Measurements from ENCODE around the gene HSPA1A. TPM values are rescaled to one million over a fixed set of nuclear protein-coding genes. Genes with fewer than 3 reads are reported as not detected.

HSPA1A gene
- total and polyA plus RNA-seq, 9 of the 15 experiments (the other 6 are each of a cell fraction or from before 2014, with no cell fraction given), result 2.2 to 273 (median 107) TPM

DNA sequence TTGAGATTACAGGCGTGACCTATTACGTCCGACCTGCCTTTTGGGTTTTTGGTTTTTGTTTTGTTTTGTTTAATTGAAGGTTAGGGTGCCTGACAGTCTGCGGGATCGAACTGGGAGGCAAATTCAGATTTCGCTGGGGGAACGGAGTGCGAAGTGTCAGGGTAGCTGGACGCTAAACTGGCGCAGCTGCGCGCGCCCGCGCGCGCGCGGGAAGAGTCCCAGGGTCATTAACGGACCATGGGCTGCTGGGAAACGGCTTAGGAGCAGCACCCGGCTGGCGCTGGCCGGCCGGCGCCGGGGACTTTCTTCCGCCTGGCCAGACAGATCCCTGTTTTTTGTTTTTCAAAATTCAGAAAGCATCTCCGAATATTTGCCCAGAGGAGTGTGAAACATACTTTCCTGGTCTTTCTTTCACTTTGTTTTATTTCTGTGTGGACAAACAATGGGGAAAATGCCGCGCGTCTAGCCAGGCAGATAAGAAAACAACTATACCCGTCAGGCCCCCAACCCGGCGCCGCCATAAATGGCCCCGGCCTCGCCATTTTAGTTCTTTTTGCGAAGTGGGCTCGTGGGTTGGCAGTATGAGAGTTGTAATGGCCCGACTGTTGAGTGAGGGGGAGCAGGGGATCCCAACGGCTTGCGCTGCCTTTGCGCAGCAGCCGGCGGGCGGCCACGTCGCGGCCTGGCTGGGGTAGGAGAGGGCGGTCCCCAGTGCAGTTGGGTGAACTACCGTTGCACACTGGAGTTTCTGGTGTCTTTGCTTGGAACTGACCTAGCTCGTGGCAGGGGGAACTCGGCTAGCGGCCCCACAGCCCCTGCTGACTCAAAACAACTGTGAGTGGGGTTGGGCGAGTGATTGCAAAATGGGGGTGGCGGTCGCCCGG, 19.3 kb downstream of the HSPA1A start (continued):
- TF ChIP-seq, protein P1, sequence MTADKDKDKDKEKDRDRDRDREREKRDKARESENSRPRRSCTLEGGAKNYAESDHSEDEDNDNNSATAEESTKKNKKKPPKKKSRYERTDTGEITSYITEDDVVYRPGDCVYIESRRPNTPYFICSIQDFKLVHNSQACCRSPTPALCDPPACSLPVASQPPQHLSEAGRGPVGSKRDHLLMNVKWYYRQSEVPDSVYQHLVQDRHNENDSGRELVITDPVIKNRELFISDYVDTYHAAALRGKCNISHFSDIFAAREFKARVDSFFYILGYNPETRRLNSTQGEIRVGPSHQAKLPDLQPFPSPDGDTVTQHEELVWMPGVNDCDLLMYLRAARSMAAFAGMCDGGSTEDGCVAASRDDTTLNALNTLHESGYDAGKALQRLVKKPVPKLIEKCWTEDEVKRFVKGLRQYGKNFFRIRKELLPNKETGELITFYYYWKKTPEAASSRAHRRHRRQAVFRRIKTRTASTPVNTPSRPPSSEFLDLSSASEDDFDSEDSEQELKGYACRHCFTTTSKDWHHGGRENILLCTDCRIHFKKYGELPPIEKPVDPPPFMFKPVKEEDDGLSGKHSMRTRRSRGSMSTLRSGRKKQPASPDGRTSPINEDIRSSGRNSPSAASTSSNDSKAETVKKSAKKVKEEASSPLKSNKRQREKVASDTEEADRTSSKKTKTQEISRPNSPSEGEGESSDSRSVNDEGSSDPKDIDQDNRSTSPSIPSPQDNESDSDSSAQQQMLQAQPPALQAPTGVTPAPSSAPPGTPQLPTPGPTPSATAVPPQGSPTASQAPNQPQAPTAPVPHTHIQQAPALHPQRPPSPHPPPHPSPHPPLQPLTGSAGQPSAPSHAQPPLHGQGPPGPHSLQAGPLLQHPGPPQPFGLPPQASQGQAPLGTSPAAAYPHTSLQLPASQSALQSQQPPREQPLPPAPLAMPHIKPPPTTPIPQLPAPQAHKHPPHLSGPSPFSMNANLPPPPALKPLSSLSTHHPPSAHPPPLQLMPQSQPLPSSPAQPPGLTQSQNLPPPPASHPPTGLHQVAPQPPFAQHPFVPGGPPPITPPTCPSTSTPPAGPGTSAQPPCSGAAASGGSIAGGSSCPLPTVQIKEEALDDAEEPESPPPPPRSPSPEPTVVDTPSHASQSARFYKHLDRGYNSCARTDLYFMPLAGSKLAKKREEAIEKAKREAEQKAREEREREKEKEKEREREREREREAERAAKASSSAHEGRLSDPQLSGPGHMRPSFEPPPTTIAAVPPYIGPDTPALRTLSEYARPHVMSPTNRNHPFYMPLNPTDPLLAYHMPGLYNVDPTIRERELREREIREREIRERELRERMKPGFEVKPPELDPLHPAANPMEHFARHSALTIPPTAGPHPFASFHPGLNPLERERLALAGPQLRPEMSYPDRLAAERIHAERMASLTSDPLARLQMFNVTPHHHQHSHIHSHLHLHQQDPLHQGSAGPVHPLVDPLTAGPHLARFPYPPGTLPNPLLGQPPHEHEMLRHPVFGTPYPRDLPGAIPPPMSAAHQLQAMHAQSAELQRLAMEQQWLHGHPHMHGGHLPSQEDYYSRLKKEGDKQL (CRISPR knock-in tag; IDR thresholded peaks at IDR 0.05; ENCODE audit: borderline replicate concordance), result peak; percentile 47; the same call in 1 of the 2 replicates
- TF ChIP-seq, protein P2, sequence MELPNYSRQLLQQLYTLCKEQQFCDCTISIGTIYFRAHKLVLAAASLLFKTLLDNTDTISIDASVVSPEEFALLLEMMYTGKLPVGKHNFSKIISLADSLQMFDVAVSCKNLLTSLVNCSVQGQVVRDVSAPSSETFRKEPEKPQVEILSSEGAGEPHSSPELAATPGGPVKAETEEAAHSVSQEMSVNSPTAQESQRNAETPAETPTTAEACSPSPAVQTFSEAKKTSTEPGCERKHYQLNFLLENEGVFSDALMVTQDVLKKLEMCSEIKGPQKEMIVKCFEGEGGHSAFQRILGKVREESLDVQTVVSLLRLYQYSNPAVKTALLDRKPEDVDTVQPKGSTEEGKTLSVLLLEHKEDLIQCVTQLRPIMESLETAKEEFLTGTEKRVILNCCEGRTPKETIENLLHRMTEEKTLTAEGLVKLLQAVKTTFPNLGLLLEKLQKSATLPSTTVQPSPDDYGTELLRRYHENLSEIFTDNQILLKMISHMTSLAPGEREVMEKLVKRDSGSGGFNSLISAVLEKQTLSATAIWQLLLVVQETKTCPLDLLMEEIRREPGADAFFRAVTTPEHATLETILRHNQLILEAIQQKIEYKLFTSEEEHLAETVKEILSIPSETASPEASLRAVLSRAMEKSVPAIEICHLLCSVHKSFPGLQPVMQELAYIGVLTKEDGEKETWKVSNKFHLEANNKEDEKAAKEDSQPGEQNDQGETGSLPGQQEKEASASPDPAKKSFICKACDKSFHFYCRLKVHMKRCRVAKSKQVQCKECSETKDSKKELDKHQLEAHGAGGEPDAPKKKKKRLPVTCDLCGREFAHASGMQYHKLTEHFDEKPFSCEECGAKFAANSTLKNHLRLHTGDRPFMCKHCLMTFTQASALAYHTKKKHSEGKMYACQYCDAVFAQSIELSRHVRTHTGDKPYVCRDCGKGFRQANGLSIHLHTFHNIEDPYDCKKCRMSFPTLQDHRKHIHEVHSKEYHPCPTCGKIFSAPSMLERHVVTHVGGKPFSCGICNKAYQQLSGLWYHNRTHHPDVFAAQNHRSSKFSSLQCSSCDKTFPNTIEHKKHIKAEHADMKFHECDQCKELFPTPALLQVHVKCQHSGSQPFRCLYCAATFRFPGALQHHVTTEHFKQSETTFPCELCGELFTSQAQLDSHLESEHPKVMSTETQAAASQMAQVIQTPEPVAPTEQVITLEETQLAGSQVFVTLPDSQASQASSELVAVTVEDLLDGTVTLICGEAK (IDR thresholded peaks at IDR 0.05), result peak; percentile 67
- TF ChIP-seq, protein P2 (CRISPR knock-in tag; IDR thresholded peaks at IDR 0.05), result no peak
- no peak; the same call in 1 of the 2 replicates for TF ChIP-seq MIER1 (IDR thresholded peaks at IDR 0.05; ENCODE audit: low read depth)
- TF ChIP-seq CSDE1 (IDR thresholded peaks at IDR 0.05), result no peak
- no peak; the same call in 1 of the 2 replicates for TF ChIP-seq ATF1 (CRISPR knock-in tag; IDR thresholded peaks at IDR 0.05)
- peak; percentile 81 for TF ChIP-seq ATF1 (tag; IDR thresholded peaks at IDR 0.05)
- peak; percentile 96 for TF ChIP-seq CHCHD3 (CRISPR knock-in tag; IDR thresholded peaks at IDR 0.05)
- peak; percentile 97 for TF ChIP-seq BRD9 (IDR thresholded peaks at IDR 0.05; ENCODE audit: low read depth, partially characterized antibody)
- peak; percentile 81 for TF ChIP-seq PHB2 (IDR thresholded peaks at IDR 0.05; ENCODE audit: low read depth)
- TF ChIP-seq TAF15 (IDR thresholded peaks at IDR 0.05; ENCODE audit: low read depth, low read length), result peak; percentile 94
- TF ChIP-seq RBBP5 (IDR thresholded peaks at IDR 0.05; ENCODE audit: borderline replicate concordance, insufficient read depth, low read length, poor library complexity, severe bottlenecking), result peak; percentile 96
- TF ChIP-seq PRPF4 (IDR thresholded peaks at IDR 0.05; ENCODE audit: insufficient read depth, low read depth, low read length, poor library complexity, severe bottlenecking), result peak; percentile 94
